ENCODE measurements around the gene SMTNL2. TPM values are rescaled to one million over a fixed set of nuclear protein-coding genes. Genes with fewer than 3 reads are reported as not detected.

SMTNL2 gene
- total and polyA plus RNA-seq, 2 of the 4 experiments (the other 2 are of a cell fraction) = not detected

GRCh38 chr17:4617090-4617489 lies 32.8 kb downstream of the SMTNL2 start:
- Histone ChIP-seq H3K56ac (ENCODE audit: extremely low read depth, insufficient read depth, low read length) (no peak overlapping the region), H2AK5ac (ENCODE audit: low read depth, low read length) (no peak overlapping the region), H4K8ac (ENCODE audit: low read depth in 2 of 2, low read length in 2 of 2) (no peak overlapping the region), H3K36me3 (ENCODE audit: control insufficient read depth, insufficient read depth, low read length) (no peaks in the 10 kb centered on the region), H3K4me2 (ENCODE audit: low read depth, low read length) (no peak overlapping the region), H2BK15ac (ENCODE audit: low read depth, low read length) (no peak overlapping the region), H2BK20ac (ENCODE audit: low read depth, low read length) (no peak overlapping the region), H3K23ac (ENCODE audit: low read depth, low read length) (no peak overlapping the region), H4K5ac (ENCODE audit: low read depth, low read length) (no peak overlapping the region), H3K4ac (ENCODE audit: low read depth, low read length) (no peak overlapping the region), H3K27ac (ENCODE audit: insufficient read depth, low read length) (no peak overlapping the region), H3K4me1 (ENCODE audit: control insufficient read depth, insufficient read depth, low read length) (no peaks in the 10 kb centered on the region), H2AFZ (replicated peaks; ENCODE audit: low read length, poor library complexity) (no peak overlapping the region), H4K91ac (ENCODE audit: insufficient read depth, low read depth, low read length) (no peak overlapping the region), H3K14ac (replicated peaks; ENCODE audit: low read depth, low read length) (no peak overlapping the region), H3K9me3 (ENCODE audit: control insufficient read depth, insufficient read depth, low read length) (no peaks in the 10 kb centered on the region), H3K9ac (ENCODE audit: low read depth, low read length) (no peak overlapping the region), H2BK120ac (ENCODE audit: low read depth, low read length) (no peak overlapping the region), H2AK9ac (replicated peaks; ENCODE audit: low read depth, low read length, poor library complexity) (no peak overlapping the region), H3K9me1 (ENCODE audit: insufficient read depth, low read length) (no peaks in the 10 kb centered on the region; the same call in 1 of the 2 replicates), H3K79me1 (ENCODE audit: low read depth in 1 of 2, low read length in 2 of 2) (no peaks in the 10 kb centered on the region), H2BK5ac (ENCODE audit: low read depth, low read length, poor library complexity, severe bottlenecking) (no peak overlapping the region), H3K18ac (ENCODE audit: low read depth, low read length) (no peak overlapping the region), H3K27me3 (ENCODE audit: control insufficient read depth, insufficient read depth, low read length) (peaks cover 31% of the 10 kb centered on the region), H3K4me3 (ENCODE audit: insufficient read depth, low read depth, low read length) (no peak overlapping the region), H4K20me1 (ENCODE audit: insufficient read depth, low read length) (no peaks in the 10 kb centered on the region)
- dilution Hi-C loops (cut with HindIII; ENCODE audit: low sequenced_read_pairs, unreplicated experiment) = no loop called here
- TF ChIP-seq CTCF (conservative IDR thresholded peaks at IDR 0.05; ENCODE audit: low read depth, low read length) = no peak
- TF ChIP-seq FOS (IDR thresholded peaks at IDR 0.05; ENCODE audit: low read depth, low read length) = no peak
- TF ChIP-seq NFE2L2 (IDR thresholded peaks at IDR 0.05; ENCODE audit: low read depth, low read length) = no peak
- no peak for TF ChIP-seq MAZ (IDR thresholded peaks at IDR 0.05; ENCODE audit: borderline replicate concordance, low read depth, low read length)
- no peak for TF ChIP-seq RAD21 (IDR thresholded peaks at IDR 0.05; ENCODE audit: low read length)
- TF ChIP-seq SMC3 (IDR thresholded peaks at IDR 0.05; ENCODE audit: low read depth, low read length) = no peak
- no peak for TF ChIP-seq MAFK (IDR thresholded peaks at IDR 0.05; ENCODE audit: low read depth, low read length)
- TF ChIP-seq MXI1 (IDR thresholded peaks at IDR 0.05; ENCODE audit: borderline replicate concordance, low read depth, low read length) = no peak
- no peak for TF ChIP-seq CEBPB (IDR thresholded peaks at IDR 0.05; ENCODE audit: low read depth, low read length)
- TF ChIP-seq BHLHE40 (IDR thresholded peaks at IDR 0.05; ENCODE audit: low read depth, low read length) = no peak
- TF ChIP-seq POLR2A (IDR thresholded peaks at IDR 0.05; ENCODE audit: low read depth, low read length) = no peak
- no TSS peak for BruUV-seq (replicated peaks)
- ATAC-seq (ENCODE audit: low read depth) = no peak
- ChIA-PET CTCF (no interaction called here), POLR2A (ENCODE audit: unreplicated experiment) (no interaction called here)
- in situ Hi-C loops (cut with MboI; ENCODE audit: low sequenced_read_pairs) = no loop called here
- intact Hi-C loops (cut with micrococcal nuclease) = no loop called here
- no peak for DNase-seq
- WGBS, 2 experiments (ENCODE audit: extremely low coverage in 2 of 2, insufficient read length in 1 of 2) = 65% methylated on average over 11 of the region's 17 CpGs; no CpG with 5 or more reads in 1 of the 2 experiments

All from IMR-90 (cell line).